T-helper 1 cell treated with Interleukin-12 subunit alpha and Interleukin-12 subunit beta and Interleukin-4 antibody, amounts not matched to agents 30 ng/mL and 1 ng/mL, for 36 hours (primary cell): ENCODE results near the gene PKD2. TPM values are rescaled to one million over a fixed set of nuclear protein-coding genes. Genes with fewer than 3 reads are reported as not detected.
"Not testable (repeated sequence)": the region's sequence is repeated elsewhere in the genome, so short reads cannot be mapped to it uniquely, and the experiment has no call there.

ENCODE experiments used
- intact Hi-C: fragments of 100-400 bp; cut with micrococcal nuclease; formaldehyde crosslinking; loops from one replicate; pipeline ENCODE4 v1.15.1; 2024
- total RNA-seq: library from RNA; stranded (reverse); gene quantifications from 2 replicates; pipeline ENCODE4 v1.2.3, GENCODE V29; 2022

The PKD2 gene
- total RNA-seq, 1 donor from 2014 or later: 12.6 TPM

DNA sequence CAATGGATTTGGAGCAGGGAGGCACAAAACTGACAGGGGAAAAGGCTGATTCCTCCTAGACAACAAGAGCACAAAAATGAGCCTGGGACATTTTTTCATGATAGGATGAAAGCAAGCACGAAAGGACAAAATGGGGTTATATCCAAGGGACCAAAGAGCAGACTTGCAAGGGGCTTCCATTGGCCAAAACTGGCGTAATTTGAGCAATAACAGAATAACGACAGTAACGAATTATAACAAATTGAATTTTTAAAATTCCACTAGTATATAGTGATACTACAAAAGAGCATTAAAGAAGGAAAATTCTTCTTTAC is 21.6 kb upstream of the PKD2 start:
- intact Hi-C loops: loop anchor here (1.0 kb wide), 1 partner anchor 133 kb away; no protein-coding TSS in a partner anchor

DNA sequence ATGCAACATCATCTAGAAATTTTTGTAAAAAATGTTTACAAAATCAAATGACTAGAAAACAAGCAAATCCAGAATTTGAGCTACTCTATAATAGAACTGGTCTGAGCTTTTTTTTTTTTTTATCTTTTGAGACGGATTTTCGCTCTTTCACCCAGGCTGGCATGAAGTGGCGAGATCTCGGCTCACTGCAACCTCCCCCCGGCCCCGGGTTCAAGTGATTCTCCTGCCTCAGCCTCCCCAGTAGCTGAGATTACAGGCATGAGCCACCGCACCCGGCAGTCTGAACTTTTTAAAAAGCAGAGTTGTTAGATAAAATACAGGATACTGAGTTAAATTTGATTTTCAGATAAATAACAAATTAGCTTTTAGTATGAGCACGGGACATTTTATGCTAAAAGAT is 20.9 kb upstream of the PKD2 start:
- intact Hi-C loops: no loop called here

DNA sequence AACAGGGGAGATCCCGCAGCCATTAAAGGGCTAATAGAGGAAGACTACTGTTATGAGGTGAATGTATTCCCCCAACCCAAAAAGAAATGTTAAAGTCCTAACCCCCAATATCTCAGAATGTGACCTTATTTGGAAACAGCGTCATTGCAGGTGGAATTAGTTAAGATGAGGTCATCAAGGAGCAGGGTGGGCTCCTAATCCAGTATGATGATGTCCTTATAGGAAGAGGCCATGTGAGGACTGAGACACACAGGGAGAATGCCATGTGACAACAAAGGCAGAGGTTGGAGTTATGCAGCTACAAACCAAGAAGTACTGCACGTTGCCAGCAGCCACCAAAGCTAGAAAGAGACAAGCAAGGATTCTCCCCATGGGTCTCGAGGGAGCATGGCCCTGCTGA is 17.7 kb upstream of the PKD2 start:
- intact Hi-C loops: no loop called here

DNA sequence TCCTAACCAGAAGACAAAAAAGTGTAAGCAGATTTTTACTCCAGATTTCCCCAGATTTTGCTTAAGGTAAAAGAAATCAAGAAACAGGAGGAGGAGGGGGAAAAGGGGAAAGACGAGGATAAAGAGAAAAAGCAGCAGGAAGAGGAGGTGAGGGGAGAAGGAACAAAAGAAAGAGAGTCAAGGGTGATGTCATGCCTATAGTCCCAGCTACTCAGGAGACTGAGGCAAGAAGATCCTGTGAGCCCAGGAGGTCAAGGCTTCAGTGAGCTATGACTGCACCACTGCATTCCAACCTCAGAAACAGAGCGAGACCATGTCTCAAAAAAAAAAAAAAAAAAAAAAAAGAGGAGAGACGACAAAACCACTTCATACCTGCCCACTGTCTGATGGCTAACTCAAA is 12.0 kb upstream of the PKD2 start:
- intact Hi-C loops: no loop called here

DNA sequence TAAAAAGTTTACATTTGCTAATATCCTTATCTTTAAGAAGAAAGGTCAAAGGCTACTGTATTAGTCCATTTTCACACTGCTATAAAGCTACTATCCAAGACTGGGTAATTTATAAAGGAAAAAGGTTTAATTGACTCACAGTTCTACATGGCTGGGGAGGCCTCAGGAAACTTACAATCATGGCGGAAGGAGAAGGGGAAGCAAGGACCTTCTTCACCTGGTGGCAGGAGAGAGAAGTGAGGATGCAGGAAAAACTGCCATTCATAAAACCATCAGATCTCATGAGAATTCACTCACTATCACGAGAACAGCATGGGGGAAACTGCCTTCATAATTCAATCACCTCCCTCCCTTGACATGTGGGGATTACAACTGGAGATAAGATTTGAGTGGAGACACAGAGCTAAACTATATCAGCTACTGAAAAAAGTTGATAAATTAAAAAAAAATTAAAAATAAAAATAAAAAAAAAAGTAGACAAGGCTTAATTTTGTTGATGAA is 8.2 kb upstream of the PKD2 start:
- intact Hi-C loops: not testable (repeated sequence)

DNA sequence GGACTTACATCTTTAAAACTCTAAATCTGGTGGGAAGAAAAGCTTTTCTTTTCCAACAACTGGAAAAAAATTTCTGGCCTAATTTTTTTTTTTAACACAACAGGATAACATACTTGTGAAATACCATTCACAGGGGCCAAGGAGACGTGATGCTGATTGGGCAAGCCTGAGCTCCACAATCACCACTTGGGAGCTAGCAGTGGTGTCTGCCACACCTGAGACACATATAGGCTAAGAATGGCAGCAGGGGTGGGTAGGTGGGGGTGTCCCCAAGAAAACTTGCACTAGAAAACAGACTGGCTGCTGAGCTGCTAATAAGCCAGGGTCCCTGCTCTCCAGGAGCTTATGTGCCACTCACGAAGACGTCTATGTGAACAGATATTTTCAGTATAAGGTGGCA is 5.6 kb upstream of the PKD2 start:
- intact Hi-C loops: loop anchor here (10.0 kb wide), 1 partner anchor 577 kb away; the partner anchor contains the start of gene NUDT9

DNA sequence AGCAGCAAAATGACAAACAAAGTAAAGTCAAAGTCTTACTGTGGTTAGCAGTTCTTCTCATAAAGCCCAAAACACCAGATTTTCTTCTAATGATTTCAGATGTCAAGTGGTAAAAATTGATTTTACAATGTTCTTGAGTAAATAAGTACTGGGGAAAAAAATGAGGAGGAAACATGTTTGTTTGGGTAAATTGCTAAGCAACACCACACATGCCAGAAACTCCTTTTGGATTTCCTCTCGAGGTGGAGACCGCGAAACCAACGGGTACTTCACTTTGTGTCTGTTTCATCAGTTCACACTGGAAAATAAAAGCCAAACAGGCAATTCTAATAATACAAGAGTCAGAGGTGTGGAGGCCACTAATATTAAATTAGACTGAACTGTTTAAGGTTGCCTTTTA is 4.6 kb upstream of the PKD2 start:
- intact Hi-C loops: loop anchor here (10.0 kb wide), 1 partner anchor 578 kb away; the partner anchor contains the start of gene NUDT9

DNA sequence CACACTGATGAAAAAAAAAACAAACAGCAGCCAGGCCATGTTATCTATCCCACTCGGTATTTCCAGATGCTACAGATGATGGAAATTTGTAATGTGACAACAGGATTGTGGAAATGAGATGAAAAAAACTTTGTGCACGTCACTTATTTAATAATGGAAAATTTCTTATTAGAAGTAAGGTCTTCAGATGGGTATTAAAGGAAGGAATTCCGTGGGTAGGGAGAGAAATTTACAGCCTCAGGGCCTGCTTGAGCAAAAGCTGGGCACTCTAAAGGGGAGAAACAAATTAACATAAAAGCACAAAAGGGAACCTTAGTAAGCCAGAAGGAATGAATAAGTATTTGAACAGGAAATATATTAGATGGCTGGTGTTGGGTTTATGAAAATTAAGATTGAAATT is 4.2 kb upstream of the PKD2 start:
- intact Hi-C loops: loop anchor here (10.0 kb wide), 1 partner anchor 578 kb away; the partner anchor contains the start of gene NUDT9

DNA sequence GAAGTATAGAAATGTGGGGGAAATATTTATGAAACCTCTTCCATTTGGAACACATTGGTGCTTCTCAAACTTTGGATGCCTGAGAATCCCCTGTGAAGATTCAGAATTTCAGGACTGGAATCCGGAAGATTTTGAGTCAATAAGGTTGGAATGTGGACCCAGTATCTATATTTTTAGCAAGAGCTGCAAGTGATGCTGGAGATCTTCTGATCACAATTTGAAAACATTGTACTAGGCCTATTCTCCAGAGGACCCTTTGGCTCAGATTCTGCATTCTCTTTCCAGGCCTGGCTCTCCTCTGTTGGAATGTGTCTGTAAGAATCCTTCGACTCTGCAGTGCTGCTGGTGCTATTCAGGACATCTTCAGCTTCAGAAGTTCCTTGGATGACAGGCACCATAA is 2.4 kb upstream of the PKD2 start:
- intact Hi-C loops: loop anchor here (5.0 to 10.0 kb wide), 2 partner anchors 580 to 817 kb away; partner anchors contain the start of gene NUDT9

DNA sequence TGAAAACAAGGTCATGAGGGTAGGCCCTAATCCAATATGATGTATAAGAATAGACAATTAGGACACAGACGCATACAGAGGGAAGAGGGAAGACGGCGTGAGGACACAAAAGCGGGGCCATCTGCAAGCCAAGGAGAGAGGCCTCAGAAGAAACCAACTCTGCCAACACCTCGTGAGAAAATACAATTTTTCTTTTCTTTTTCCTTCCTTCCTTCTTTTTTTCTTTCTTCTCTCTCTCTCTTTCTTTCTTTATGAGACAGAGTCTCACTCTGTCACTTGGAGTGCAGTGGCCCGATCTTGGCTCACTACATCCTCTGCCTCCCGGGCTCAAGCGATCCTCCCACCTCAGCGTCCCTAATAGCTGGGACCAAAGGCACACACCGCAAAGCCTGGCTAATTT is 1.5 kb upstream of the PKD2 start:
- intact Hi-C loops: loop anchor here (2.0 to 10.0 kb wide), 5 partner anchors 279 to 816 kb away; partner anchors contain the start of genes HERC3, HERC5, NUDT9 and PPM1K

DNA sequence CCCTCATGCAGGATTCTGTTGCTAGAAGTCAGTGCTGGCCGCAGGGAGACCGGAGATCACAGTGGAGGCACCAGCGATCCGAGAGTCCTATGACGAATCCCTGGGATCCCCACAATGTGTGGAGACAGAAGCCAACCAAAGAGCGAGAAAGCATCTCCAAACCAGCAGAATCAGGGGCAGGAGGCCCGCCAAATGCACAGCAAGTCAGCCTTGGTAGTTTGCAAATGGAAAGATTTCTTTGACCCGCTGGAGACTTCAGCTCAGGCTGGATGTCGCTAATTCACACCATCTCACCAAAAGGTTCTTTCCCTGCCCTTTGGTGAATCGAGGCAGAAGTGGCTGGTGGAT is 505 bp upstream of the PKD2 start:
- intact Hi-C loops: loop anchor here (1.0 to 10.0 kb wide), 7 partner anchors 278 to 1104 kb away; partner anchors contain the start of genes HERC3, HERC5, NUDT9 and PPM1K

DNA sequence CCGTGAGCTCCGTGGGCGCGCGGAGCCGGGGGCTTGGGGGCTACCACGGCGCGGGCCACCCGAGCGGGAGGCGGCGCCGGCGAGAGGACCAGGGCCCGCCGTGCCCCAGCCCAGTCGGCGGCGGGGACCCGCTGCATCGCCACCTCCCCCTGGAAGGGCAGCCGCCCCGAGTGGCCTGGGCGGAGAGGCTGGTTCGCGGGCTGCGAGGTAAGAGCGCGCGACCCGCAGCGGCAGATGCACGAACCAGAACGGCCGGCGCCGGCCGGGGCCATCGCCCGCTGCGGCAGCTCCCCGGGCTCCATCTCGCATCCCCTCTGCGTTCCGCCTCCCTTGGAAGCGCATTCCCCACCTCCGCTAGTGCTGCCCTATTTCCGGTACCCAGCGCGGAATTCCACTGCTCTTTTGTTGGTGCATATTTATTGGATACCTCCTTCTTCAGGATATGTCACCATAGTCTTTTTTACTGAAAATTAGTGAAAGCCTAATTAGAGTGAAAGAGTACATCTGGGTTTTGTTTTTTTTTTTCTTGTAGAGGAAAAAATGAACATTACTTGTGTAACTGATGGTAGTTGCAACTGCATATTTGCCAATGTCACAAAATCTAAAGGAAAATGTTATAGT is 797 bp downstream of the PKD2 start:
- intact Hi-C loops: loop anchor here (2.0 to 10.0 kb wide), 4 partner anchors 371 to 814 kb away; partner anchors contain the start of genes HERC6, HSD17B11 and NUDT9

DNA sequence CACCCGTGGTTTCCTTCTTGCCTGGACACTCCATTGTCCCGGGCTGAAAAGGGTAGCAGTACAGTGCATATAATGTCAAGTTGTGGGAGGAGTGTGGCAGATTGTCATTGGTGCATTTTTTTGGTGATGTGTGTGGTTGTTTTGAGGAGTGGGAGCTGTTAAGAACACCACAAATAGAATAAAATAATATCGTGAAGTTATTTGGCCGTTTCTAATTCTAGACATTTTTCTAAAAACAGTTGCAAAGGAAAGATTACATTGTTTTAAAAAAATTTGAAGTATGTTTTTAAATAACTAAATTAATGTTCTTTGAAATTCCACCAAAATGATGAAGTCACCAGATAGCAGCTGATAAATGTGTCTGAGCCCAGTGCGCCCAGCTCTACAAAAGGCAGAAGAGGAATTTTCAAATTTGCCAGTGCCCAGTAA is 1.3 kb downstream of the PKD2 start:
- intact Hi-C loops: loop anchor here (2.0 to 10.0 kb wide), 4 partner anchors 370 to 814 kb away; partner anchors contain the start of genes HERC6, HSD17B11 and NUDT9

DNA sequence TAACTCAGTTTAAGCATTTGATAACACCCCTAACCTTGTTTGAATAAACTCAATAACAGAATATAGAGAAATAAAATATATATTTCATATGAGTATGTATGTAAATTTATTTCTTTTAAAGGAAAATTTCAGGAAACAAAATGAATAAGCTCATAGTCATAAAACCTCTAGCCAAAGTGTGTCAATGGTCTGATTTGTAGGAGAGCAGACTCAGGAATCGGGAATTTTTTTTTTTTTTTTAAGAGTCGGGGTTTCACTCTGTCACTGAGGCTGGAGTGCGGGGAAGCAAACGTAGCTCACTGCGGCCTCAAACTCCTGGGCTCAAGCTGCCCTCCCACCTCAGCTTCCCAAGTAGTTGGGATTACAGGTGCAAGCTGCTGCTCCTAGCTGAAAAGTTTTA is 2.4 kb downstream of the PKD2 start:
- intact Hi-C loops: loop anchor here (2.0 to 10.0 kb wide), 4 partner anchors 369 to 812 kb away; partner anchors contain the start of genes HERC6, HSD17B11 and NUDT9

DNA sequence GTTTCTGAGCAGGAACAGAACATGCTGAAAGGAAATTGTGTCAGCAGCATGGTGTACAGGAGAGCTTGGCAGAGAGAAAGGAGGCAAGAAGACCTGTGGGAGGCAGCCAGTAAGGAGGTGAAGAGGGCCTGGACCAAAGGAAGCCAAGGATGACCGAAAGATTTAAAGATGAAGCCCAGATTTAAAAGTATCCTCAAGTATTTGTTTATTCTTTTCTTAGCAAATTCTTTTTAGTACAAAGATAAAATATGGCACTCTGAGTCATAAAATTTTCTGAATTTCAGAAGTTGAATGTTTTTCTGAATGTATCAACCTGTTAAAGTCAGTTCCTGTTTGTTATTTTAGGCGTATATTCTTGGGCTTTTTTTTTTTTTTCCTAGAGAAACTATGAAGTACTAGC is 3.5 kb downstream of the PKD2 start:
- intact Hi-C loops: no loop called here

DNA sequence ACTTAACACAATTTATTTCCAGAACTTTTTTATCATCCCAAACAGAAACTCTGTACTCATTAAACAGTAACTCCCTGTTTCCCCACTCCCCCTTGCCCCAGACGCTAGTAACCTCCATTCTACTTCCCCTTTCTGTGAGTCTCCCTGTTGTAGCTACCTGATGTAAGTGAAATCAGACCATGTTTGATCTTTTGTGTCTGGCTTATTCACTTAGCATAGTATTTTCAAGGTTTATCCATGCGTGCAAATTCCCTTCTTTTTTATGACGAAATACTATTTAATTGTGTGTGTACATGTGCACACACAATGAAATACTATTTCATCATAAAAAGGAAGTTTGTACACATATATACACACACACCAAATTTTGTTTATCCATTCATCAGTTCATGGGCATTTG is 5.2 kb downstream of the PKD2 start:
- intact Hi-C loops: no loop called here

DNA sequence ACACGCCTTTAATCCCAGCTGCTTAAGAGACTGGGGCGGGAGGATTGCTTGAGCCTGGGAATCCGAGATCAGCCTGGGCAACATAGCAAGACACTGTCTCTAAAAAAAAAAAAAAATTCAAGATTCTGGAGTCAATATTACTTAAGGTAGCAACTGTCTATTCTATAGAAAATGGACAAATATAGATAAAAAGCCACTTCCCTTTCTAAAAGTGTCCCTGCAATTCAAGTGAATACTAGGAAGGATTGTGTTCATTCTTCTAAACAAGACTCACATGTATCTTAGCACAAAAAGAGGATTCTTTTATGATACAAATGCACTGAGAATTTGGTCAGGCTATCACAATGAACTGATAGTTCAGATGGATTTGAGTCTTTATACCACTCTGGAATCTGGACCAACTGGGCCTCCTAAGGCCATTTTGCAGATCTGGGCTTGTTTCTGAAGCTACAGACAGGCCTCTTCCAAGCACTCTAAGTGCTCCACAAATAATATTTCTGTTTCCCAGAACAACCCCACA is 7.0 kb downstream of the PKD2 start:
- intact Hi-C loops: no loop called here

DNA sequence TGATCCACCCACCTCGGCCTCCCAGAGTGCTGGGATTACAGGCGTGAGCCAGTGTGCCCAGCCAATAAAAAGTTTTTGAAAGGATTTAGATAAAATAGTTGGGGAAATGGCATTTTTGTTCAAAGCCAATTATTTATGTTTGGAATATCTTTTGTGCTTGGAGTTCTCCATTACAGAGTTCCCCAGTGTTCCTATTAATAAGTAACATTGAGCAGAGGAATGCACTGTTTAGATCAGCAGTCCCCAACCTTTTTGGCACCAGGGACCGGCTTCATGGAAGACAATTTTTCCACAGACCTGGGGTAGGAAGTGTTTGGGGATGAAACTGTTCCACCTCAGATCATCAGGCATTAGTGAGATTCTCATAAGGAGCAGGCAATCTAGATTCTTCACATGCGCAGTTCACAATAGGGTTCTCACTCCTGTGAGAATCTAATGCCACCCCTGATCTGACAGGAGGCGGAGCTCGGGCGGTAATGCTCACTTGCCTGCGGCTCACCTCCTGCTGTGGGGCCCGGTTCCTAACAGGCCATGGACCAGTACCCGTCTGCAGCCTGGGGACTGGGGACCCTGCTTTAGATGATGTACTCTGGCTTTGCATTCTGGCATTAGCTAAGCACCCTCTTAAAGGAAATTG is 8.3 kb downstream of the PKD2 start:
- intact Hi-C loops: no loop called here

DNA sequence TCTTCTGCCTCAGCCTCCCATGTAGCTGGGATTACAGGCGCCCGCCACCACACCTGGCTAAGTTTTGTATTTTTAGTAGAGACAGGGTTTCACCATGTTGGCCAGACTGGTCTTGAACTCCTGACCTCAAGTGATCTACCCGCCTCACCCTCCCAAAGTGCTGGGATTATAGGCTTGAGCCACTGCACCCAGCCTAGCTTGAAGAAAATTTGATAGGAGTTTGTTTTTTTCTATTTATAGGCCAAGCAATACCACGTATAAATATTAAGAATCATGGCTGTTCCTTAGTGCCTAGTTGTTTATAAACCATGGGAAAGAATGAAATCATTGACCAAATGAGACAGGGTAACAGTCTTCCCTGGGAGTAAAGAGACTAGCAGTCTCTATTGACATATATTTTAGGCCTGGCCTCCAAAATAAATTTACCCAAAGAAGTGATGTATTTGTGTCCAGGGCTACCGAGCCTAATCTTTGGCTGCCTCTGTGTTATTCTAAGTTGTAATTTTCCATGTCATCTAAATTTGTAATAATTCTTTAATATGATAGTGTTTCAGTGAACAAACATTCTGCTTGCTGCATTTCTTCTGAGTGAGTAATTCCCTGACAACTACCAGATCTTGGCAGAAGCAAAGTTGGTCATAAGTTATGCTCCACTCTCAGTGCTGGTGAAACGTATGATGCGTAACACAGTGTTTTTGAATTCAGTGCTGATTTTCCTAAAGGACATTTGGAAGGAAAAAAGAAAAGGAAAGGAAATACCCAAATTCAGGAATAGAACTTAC is 10.3 kb downstream of the PKD2 start:
- intact Hi-C loops: no loop called here

DNA sequence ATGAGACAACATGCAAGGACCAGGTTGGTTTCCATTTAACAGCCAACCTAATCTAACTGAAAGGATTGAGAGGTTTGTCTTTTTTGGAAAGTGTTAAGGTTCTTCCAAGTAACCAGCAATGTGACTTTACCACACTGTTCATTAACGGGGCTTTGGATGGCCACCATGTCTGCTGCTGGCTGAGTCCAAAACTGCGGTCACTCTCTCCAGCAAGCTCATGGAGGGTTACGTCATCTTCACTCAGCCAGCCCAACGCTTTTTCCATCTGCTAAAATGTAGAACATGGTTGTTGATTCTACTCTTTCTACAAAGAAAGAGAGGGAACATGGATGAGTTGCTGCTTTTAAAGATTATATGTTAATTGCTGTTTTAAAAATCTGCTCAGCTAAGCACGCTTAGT is 11.0 kb downstream of the PKD2 start:
- intact Hi-C loops: no loop called here

DNA sequence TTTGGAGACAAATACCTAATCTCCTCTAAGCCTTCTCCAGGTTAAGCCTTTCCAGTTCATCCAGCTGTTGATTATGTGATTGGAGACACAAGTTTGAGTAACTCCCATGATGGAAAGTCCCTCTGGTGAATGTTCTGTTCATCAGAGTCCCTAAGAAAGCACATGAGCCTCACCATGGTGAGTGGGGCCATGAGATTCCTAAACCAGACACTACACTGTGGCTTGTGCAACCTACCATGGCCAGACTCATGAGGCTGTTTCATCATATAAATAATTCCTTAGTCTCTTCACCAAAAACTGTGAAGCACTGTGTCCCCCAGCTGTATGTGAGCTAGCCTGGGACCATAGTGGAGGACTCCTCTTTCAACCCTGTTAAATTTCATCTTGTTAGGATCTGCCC is 14.4 kb downstream of the PKD2 start:
- intact Hi-C loops: no loop called here
